ENCODE results near the gene KHDC3L. TPM values are rescaled to one million over a fixed set of nuclear protein-coding genes. Genes with fewer than 3 reads are reported as not detected.
A peak's percentile ranks its signal among the peaks of the same experiment; 100 is the strongest.
"Not testable (repeated sequence)": the region's sequence is repeated elsewhere in the genome, so short reads cannot be mapped to it uniquely, and the experiment has no call there.

The KHDC3L gene
- total RNA-seq, 2 donors from 2014 or later, result 0.23 TPM; not detected in 1

GRCh38 chr6:73364121-73364520, 1.7 kb downstream of the KHDC3L start:
- Mint-ChIP-seq H3K36me3 (no peaks in the 10 kb centered on the region), H3K9me3 (no peaks in the 10 kb centered on the region), H3K27ac (no peak overlapping the region)
- DNase-seq (ENCODE audit: low spot score in 2 of 2) (no peak), ATAC-seq (no peak)

GRCh38 chr6:73364549-73364948, 2.1 kb downstream of the KHDC3L start:
- Mint-ChIP-seq H3K27ac (no peak overlapping the region), H3K36me3 (no peaks in the 10 kb centered on the region), H3K9me3 (no peaks in the 10 kb centered on the region)
- ATAC-seq (no peak), DNase-seq (ENCODE audit: low spot score in 2 of 2) (no peak)

GRCh38 chr6:73367761-73368355, 5.4 kb downstream of the KHDC3L start:
- no peak overlapping the region for H3K27ac Mint-ChIP-seq
- H3K9me3 Mint-ChIP-seq, result peaks cover 0 to 10% of the 10 kb centered on the region in 2 donors
- ATAC-seq (no peak), DNase-seq (ENCODE audit: low spot score in 2 of 2) (no peak)
- no peaks in the 10 kb centered on the region for H3K36me3 Mint-ChIP-seq

GRCh38 chr6:73368675-73369074, 6.2 kb downstream of the KHDC3L start:
- Mint-ChIP-seq H3K9me3 (peaks cover 0 to 13% of the 10 kb centered on the region in 2 donors), H3K27ac (no peak overlapping the region), H3K36me3 (no peaks in the 10 kb centered on the region)
- no peak for ATAC-seq
- no peak for DNase-seq (ENCODE audit: low spot score in 2 of 2)

GRCh38 chr6:73369157-73369556, 6.7 kb downstream of the KHDC3L start:
- Mint-ChIP-seq H3K27ac (no peak overlapping the region), H3K9me3 (peaks cover 0 to 13% of the 10 kb centered on the region in 2 donors), H3K36me3 (no peaks in the 10 kb centered on the region)
- DNase-seq (ENCODE audit: low spot score in 2 of 2) (no peak), ATAC-seq (no peak)

- Mint-ChIP-seq H3K9me3 (peaks cover 0 to 13% of the 10 kb centered on the region in 2 donors), H3K27ac (no peak within 1 kb of the TSS), H3K36me3 (no peaks in the 10 kb centered on the region)
- ATAC-seq, result no peak
- DNase-seq (ENCODE audit: low spot score in 2 of 2), result no peak
Observed at GRCh38 chr6:73369563-73369962, 7.1 kb downstream of the KHDC3L start, which contains the start of gene OOEP. Gene OOEP (minus strand): TSS chr6:73369897. CDS start chr6:73369792, 105 bp downstream.

- no peak for DNase-seq (ENCODE audit: low spot score in 2 of 2)
- ATAC-seq, result no peak
- Mint-ChIP-seq H3K9me3 (peaks cover 0 to 13% of the 10 kb centered on the region in 2 donors), H3K36me3 (no peaks in the 10 kb centered on the region), H3K27ac (no peak overlapping the region)
Observed at GRCh38 chr6:73371984-73372383, 9.5 kb downstream of the KHDC3L start.

GRCh38 chr6:73372516-73372915, 10.1 kb downstream of the KHDC3L start:
- H3K27ac Mint-ChIP-seq, result no peak overlapping the region
- DNase-seq (ENCODE audit: low spot score in 2 of 2), result no peak
- no peak for ATAC-seq
- peaks cover 0 to 13% of the 10 kb centered on the region in 2 donors for H3K9me3 Mint-ChIP-seq
- no peaks in the 10 kb centered on the region for H3K36me3 Mint-ChIP-seq

GRCh38 chr6:73375216-73375615, 12.8 kb downstream of the KHDC3L start:
- H3K9me3 Mint-ChIP-seq, result peaks cover 0 to 9% of the 10 kb centered on the region in 2 donors
- no peak for DNase-seq (ENCODE audit: low spot score in 2 of 2)
- no peak for ATAC-seq
- H3K36me3 Mint-ChIP-seq, result no peaks in the 10 kb centered on the region
- H3K27ac Mint-ChIP-seq, result no peak overlapping the region

GRCh38 chr6:73377225-73377624, 14.8 kb downstream of the KHDC3L start:
- H3K36me3 Mint-ChIP-seq, result no peaks in the 10 kb centered on the region
- peaks cover 0 to 3% of the 10 kb centered on the region in 2 donors for H3K9me3 Mint-ChIP-seq
- ATAC-seq (no peak), DNase-seq (ENCODE audit: low spot score in 2 of 2) (no peak)
- no peak overlapping the region for H3K27ac Mint-ChIP-seq

- not testable (repeated sequence) for H3K36me3 Mint-ChIP-seq; DNase-seq (ENCODE audit: low spot score in 2 of 2); ATAC-seq; H3K27ac Mint-ChIP-seq; H3K9me3 Mint-ChIP-seq
Observed at GRCh38 chr6:73381531-73381930, 19.1 kb downstream of the KHDC3L start.

- H3K9me3 Mint-ChIP-seq, result no peaks in the 10 kb centered on the region
- H3K36me3 Mint-ChIP-seq, result no peaks in the 10 kb centered on the region
- H3K27ac Mint-ChIP-seq, result no peak overlapping the region
- no peak for ATAC-seq
- DNase-seq (ENCODE audit: low spot score in 2 of 2), result no peak
Observed at GRCh38 chr6:73382462-73383113, 20.1 kb downstream of the KHDC3L start.

GRCh38 chr6:73388433-73388799, 26.0 kb downstream of the KHDC3L start:
- Mint-ChIP-seq H3K36me3 (no peaks in the 10 kb centered on the region), H3K9me3 (no peaks in the 10 kb centered on the region), H3K27ac (peak overlapping the region; percentile 50 to 80)
- ATAC-seq (peak; percentile 3 to 29), DNase-seq (ENCODE audit: low spot score in 2 of 2) (no peak)

GRCh38 chr6:73388800-73389512, 26.5 kb downstream of the KHDC3L start:
- peak; percentile 37 to 78 for DNase-seq (ENCODE audit: low spot score in 2 of 2)
- Mint-ChIP-seq H3K9me3 (no peaks in the 10 kb centered on the region), H3K27ac (peak overlapping the region; percentile 50 to 80), H3K36me3 (no peaks in the 10 kb centered on the region)
- ATAC-seq, result peak; percentile 83 to 98

- Mint-ChIP-seq H3K27ac (no peak overlapping the region), H3K9me3 (no peaks in the 10 kb centered on the region), H3K36me3 (no peaks in the 10 kb centered on the region)
- no peak for ATAC-seq
- no peak for DNase-seq (ENCODE audit: low spot score in 2 of 2)
Observed at GRCh38 chr6:73389854-73390253, 27.4 kb downstream of the KHDC3L start.

- DNase-seq (ENCODE audit: low spot score in 2 of 2) (no peak), ATAC-seq (peak in 1 of 2 donors; percentile 32)
- no peaks in the 10 kb centered on the region for H3K36me3 Mint-ChIP-seq
- H3K9me3 Mint-ChIP-seq, result no peaks in the 10 kb centered on the region
- H3K27ac Mint-ChIP-seq, result no peak overlapping the region
Observed at GRCh38 chr6:73391675-73392074, 29.2 kb downstream of the KHDC3L start.

- not testable (repeated sequence) for H3K9me3 Mint-ChIP-seq; H3K36me3 Mint-ChIP-seq; DNase-seq (ENCODE audit: low spot score in 2 of 2); H3K27ac Mint-ChIP-seq; ATAC-seq
Observed at GRCh38 chr6:73392188-73392587, 29.7 kb downstream of the KHDC3L start.
